Eye (tissue), 1 donor: ENCODE results near the gene PTBP3.
A peak's percentile ranks its signal among the peaks of the same experiment; 100 is the strongest.

Experiments used
- DNase-seq: peaks from one replicate; pipeline ENCODE4 v3.0.0-alpha.2; 2015

Gene PTBP3

DNA sequence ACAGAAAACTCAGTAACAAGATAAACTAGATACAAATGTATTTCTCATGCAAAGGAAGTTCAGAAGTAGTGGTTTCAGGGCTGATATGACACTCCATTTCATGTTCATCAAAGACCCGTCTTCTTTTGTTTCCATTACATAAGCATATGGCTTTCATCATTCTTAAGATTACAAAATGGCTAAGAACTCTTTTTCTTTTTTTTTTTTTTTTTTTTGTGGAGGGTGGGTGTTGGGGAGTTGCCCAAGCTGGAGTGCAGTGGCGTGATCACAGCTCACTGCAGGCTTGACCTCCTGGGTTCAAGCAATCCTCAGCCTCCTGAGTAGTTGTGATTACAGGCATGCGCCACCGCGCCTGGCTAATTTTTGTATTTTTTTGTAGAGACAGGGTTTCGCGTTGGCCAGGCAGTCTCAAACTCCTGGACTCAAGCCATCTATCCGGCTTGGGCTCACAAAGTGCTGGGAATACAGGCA lies 22.0 kb upstream of the PTBP3 start:
- DNase-seq: peak; percentile 5

DNA sequence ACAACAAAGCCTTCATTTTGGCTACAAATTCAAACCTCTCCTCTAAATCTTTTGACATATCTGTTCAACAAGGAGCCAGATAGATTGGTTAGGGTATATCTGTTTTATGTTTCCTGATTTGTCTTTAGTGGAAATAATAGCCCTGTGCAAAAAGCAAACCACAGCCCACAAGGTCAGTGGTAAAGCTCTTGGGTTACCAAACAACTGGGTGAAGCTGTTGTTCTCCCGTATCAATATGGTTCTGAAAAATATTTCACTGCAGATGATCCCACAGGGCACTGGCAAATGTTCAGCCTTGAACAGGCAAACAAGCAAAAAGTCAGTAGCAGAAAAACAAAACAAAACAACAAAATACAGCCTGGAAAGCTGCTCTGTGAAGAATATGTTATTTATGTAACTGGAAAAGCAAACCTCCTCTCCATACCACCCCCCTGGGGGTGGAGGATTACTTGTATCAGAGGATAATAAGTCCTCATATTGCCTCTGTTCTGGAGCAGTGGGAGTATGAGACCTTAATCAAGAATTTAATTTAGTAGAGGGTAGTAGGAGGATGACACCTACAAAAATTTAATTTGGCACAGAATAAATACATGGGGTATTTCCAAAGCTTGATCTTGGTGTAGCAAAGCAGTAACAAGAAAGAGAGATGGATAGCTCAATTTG lies 20.8 kb upstream of the PTBP3 start:
- no peak for DNase-seq

DNA sequence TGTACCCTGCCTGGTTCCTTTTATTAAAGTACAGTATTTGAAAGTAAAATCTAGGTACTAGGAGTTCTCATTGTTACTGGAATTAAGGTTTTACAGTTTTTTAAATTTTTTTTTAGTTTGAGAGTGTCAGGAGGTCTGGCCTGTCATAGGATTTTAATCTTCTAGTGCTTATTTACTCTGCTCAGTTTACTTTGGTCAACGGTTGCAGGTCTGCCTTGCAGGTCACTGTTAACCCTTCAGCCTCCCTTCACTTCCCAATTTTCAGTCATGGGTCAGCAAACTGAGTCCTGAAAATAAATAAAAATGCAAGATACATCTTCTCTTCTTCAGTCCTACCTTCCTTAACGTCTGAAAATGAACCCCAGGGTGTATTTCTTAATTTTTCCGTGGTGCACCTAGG lies 18.8 kb upstream of the PTBP3 start:
- no peak for DNase-seq

- no peak for DNase-seq
These were observed 17.8 kb upstream of the PTBP3 start for GRCh38 chr9:112351184-112351583.

- DNase-seq: no peak
These were observed 15.6 kb upstream of the PTBP3 start for GRCh38 chr9:112349008-112349333.

DNA sequence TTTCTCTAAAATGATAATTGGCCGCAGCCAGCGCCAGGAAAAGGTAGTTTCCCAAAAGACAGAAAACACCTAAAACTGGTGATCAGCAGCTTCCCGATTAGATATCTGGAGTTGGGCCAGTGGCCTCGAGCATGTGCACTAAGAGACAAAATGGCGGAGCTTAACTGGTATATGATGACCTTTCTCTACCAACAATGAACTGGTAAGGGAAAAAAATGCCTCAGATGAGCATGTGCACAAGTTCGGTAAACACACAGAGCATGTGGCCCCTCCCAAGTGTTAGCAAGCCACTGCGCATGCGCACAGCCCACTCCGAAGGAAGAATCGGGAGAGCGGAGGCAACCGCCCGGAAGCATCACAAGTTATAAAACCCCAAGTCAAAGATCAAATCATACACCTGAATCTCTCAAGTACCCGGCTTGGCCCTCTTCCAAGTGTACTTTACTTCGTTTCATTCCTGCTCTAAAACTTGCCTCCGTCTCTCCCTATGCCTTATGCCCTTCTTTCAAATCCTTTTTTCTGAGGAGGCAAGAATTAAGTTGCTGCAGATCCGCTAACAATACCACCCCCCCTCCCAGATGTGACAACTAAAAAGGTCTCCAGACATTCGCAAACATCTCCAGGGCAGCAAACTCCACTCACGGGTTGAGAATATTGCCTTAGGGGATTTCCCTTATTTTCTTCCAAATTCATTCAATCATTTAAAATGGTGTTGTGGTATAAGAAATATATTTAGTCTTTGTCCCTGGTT lies 15.0 kb upstream of the PTBP3 start:
- peak; percentile 90 for DNase-seq

- no peak for DNase-seq
These were observed 8.3 kb upstream of the PTBP3 start for GRCh38 chr9:112341730-112342129.

GRCh38 chr9:112339886-112340285 lies 6.5 kb upstream of the PTBP3 start:
- DNase-seq: no peak

DNA sequence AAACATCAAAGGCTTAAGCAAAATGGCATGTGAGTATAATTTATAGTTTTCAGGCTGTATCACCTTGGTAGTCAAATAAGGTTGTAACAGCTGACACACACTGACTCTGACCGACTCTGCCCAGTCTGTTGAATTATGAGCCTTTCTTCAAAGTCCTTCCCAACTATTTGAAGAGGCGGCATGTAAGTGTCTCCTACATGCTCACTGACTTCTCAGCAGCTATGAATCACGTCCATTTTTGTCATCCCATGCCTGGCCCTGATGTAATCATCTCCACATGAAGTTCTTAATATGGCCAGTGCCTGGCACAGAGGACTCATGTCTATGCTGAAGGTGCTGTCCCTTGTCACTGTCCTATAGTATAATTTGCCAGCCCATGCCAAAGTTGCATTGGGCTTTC lies 5.1 kb upstream of the PTBP3 start:
- DNase-seq: no peak

- no peak for DNase-seq
These were observed 4.1 kb upstream of the PTBP3 start for GRCh38 chr9:112337547-112337946.

DNA sequence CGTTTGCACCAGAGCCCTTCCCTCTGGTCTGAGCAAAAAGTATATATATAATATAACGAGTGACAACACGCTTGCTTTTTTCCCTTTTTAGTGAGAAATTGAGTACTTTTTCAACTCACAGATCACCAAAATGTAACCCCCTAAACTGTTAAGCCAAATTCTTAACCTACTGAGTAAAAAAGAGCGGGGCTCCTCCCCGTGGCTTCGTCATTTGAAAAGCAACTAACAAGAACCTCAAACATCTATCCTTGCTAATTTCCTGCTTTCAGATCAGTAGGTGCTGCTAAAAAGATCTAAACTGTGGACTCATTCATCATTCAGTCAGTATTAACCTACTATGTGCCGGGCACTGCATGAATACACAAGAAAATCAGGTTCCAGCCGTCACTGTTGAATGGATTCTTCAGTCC lies 1.0 kb upstream of the PTBP3 start:
- no peak for DNase-seq

- DNase-seq: peak; percentile 98
These were observed 416 bp upstream of the PTBP3 start for GRCh38 chr9:112333639-112334431.

- DNase-seq: no peak
These were observed 794 bp downstream of the PTBP3 start for GRCh38 chr9:112332674-112332976.

- no peak for DNase-seq
These were observed 1.2 kb downstream of the PTBP3 start for GRCh38 chr9:112332214-112332613.

- DNase-seq: peak; percentile 18
These were observed 1.8 kb downstream of the PTBP3 start for GRCh38 chr9:112331674-112331952.

DNA sequence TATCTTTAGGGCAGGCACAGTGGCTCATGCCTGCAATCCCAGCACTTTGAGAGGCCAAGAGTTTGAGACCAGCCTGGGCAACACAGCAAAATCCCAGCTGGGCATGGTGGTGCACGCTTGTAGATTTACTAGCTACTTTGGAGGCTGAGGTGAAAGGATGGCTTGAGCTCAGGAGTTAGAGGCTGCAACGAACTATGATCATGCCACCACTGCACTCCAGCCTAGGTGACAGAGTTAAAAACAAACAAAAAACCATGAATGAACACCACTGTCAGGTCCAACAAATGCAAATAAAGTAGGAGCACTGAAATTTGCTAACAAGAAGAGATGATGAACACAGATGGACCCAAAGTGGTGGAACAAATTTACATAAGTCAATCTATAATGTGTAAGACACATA lies 4.9 kb downstream of the PTBP3 start:
- DNase-seq: no peak

DNA sequence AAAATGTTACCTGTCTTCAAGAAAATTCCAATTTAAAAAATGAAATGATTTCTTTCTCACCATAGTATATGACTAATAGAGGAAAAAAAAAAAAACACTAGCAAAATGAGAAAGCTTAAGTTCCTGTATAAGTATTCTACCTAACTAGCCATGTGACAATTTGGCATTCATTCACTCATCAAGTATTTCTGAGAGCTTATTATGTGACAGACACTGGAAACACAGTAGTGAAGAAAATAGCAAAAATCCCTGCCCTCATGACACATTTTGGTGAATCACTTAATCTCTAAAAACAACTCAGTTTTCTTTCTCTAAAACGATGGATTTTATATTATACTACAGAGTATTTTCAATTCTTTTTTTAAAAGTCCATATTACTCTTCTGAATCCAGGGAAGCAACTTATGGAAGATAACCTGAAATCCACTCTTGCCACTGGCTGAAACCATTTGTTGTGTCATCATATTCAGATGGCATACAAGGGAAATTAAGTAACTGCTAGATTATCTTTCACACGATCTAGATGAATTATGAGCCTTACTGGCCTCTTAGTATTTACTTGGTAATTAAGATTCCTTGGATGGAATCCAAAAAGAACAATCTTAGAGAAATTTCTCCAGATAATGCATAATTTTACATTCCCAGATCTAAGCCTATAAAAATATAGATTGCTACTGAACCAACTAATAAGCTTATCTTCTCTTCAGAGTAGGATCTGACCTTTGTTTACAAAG lies 5.5 kb downstream of the PTBP3 start:
- DNase-seq: no peak

GRCh38 chr9:112326194-112326593 lies 7.2 kb downstream of the PTBP3 start:
- no peak for DNase-seq

GRCh38 chr9:112325600-112325999 lies 7.8 kb downstream of the PTBP3 start:
- no peak for DNase-seq

GRCh38 chr9:112325127-112325526 lies 8.3 kb downstream of the PTBP3 start:
- DNase-seq: no peak

DNA sequence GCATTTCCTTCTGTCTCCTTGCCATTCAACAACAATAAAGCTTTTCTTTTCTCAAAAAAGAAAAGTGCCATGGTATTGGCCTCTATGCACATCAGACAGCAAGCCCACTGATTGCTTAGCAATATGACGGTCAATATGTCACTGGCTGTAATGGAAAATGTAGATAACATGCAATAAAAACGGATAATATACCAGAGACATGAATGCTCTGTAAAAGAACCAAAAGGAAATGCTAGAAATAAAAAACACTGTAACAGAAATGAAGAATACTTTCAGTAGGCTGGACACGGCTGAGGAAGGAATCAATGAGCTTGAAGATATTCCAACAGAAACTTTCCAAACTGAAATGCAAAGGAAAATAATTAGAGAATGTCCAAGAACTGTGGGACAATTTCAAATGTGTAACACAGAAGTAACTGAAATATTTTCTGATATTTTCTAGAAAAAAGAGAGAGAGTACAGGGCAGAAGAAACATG lies 10.0 kb downstream of the PTBP3 start:
- no peak for DNase-seq

DNA sequence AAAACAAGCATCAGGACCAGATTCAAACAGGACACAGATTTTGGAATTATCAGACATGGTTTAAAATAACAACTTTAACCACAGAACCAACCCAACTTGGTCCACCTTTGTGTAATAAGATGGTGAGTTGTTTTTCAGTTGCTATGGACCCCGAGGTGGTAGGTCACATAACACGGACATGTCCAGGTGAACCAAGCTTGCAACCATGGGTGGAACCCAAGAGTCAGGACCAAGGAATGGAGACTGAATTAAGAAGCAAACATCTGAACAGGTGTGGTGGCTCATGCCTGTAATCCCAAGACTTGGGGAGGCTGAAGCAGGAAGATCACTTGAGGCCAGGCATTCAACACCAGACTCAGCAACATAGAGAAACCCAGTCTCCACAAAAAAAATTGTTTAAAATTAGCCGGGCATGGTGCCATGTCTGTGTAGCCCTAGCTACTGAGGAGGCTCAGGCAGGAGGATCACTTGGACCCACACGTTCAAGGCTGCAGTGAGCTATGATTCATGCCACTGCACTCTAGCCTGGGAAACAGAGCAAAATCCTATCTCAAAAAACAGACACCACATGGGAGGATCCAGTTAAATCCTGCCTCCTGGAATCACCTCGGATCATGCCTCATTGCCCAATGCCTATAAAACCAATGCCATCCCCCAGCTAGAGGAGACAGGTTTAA lies 10.6 kb downstream of the PTBP3 start:
- no peak for DNase-seq
